ENCODE measurements around the gene UFSP2.

DNA sequence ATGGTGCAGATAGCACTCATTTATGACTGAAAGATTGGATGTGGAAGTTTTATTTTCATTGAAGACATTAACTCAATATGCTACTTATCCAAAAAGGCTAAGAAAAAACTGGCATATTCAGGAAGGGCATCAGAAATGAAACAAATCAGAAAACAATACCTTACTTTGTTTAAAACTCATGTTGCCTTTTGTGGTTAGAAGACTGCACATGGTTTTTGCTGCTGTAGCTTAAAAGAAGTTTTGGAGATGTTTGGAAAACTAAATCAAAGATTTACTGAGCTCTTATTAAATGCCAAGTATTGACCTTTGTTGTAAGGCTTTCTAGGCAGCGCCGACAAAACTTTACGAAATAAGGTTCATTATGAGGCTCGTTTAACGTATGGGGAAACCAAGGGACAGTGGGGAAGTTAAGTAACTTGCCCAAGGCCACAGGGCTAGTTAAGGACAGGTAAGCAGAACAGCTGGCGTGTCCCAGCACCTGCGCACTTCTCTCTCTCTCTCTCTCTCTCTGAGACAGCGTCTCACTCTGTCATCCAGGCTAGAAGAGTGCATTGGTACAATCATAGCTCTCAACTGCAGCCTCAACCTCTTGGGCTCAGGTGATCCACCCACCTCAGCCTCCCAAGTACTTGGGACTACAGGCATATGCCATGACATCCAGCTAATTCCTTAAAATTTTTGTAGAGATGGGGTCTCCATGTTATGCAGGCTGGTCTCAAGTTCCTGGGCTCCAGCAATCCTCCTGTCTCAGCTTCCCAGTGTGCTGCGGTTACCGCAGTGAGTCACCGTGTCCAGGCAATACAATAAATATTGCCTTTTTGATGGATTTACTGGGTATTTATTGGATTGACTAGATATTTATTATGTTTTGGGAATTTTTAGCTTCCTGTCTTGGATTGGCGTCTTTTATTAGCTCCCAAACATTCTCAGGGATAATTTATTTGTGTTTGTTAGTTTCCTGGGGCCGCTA lies 46.2 kb downstream of the UFSP2 start:
- TF ChIP-seq, protein P1, sequence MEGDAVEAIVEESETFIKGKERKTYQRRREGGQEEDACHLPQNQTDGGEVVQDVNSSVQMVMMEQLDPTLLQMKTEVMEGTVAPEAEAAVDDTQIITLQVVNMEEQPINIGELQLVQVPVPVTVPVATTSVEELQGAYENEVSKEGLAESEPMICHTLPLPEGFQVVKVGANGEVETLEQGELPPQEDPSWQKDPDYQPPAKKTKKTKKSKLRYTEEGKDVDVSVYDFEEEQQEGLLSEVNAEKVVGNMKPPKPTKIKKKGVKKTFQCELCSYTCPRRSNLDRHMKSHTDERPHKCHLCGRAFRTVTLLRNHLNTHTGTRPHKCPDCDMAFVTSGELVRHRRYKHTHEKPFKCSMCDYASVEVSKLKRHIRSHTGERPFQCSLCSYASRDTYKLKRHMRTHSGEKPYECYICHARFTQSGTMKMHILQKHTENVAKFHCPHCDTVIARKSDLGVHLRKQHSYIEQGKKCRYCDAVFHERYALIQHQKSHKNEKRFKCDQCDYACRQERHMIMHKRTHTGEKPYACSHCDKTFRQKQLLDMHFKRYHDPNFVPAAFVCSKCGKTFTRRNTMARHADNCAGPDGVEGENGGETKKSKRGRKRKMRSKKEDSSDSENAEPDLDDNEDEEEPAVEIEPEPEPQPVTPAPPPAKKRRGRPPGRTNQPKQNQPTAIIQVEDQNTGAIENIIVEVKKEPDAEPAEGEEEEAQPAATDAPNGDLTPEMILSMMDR (IDR thresholded peaks at IDR 0.05), result no peak
- TF ChIP-seq POLR2A (IDR thresholded peaks at IDR 0.05), result no peak
